GM11168 (cell line): Measurements from ENCODE around the gene SHCBP1L.
"Not testable (repeated sequence)": the region's sequence is repeated elsewhere in the genome, so short reads cannot be mapped to it uniquely, and the experiment has no call there.

Experiments
- in situ Hi-C: fragments of 300-500 bp; cut with MboI; formaldehyde crosslinking; loops from one replicate; pipeline ENCODE4 v1.12.0; 2022; ENCODE audit warnings: low sequenced_read_pairs; ENCODE audit not compliant: unreplicated experiment

Gene SHCBP1L

GRCh38 chr1:182968151-182968741 is 15.3 kb upstream of the SHCBP1L start:
- in situ Hi-C loops: loop anchor here (25.0 kb wide), 1 partner anchor 269 kb away; no protein-coding TSS in a partner anchor

DNA sequence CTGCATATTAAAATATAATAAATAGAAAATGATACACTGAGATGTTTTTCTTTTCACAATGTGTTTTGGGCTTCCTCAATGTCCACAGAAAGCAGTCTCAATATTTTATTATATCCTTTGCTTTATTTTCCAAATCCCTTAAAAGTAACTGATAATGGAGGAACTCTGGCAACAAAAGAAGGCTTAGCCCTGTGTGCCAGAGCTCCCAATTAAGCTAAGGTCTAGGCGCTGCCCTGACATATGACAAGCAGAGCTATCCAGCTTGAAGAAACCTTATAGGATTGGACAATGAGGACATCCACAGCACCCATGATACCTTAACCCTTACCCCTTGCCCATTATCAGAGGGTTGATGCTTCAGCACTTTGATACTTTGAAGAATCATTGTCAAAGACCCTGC is 12.9 kb upstream of the SHCBP1L start:
- in situ Hi-C loops: loop anchor here (25.0 kb wide), 1 partner anchor 271 kb away; no protein-coding TSS in a partner anchor

GRCh38 chr1:182965096-182965495 is 12.1 kb upstream of the SHCBP1L start:
- in situ Hi-C loops: loop anchor here (25.0 kb wide), 1 partner anchor 272 kb away; no protein-coding TSS in a partner anchor

DNA sequence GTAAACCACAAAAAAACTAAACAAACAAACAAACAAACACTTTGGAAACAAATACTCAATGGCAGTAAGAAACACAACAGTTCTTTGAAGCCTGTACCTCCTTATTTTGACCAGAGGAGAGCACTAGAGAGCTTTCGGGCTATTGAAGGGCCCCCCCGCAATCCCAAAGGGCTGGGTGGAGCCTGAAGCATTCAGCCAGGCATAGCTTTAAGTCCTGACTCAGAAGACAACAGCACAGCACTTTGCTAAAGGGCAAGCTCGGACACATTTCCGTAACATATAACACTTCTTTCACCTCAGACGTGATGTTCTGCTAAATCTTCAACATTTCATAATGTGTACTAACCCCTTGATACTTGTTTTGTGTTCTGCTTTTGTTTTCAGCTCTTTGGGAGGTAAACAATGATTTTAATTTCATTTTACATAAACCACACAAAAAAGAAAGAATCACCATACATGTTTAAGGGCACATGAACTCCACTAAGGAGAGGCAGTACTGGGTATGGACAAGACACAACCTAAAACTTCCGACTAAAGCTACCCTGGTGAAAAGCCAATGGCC is 9.7 kb upstream of the SHCBP1L start:
- in situ Hi-C loops: loop anchor here (25.0 kb wide), 1 partner anchor 275 kb away; no protein-coding TSS in a partner anchor

GRCh38 chr1:182960046-182960445 is 7.1 kb upstream of the SHCBP1L start:
- in situ Hi-C loops: loop anchor here (25.0 kb wide), 1 partner anchor 277 kb away; no protein-coding TSS in a partner anchor

DNA sequence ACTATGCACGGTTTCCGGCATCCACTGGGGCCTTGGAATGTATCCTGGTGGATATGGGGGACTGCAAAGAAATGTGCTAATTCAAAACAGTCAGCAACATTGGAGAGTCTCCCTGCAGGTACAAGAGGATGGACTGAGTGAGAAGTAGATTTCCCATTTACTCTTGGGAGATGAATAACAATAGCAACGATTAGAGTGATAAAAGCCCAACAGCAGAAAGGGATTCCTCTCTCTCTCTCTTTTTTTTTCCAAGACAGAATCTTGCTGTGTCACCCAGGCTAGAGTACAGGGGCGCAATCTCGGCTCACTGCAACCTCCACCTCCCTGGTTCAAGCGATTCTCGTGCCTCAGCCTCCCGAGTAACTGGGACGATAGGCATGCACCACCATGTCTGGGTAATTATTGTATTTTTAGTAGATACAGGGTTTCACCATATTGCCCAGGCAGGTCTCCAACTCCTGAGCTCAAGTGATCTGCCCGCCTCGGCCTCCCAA is 5.0 kb upstream of the SHCBP1L start:
- in situ Hi-C loops: loop anchor here (25.0 kb wide), 1 partner anchor 279 kb away; no protein-coding TSS in a partner anchor

GRCh38 chr1:182956708-182957365 is 3.9 kb upstream of the SHCBP1L start:
- in situ Hi-C loops: loop anchor here (25.0 kb wide), 1 partner anchor 280 kb away; no protein-coding TSS in a partner anchor

DNA sequence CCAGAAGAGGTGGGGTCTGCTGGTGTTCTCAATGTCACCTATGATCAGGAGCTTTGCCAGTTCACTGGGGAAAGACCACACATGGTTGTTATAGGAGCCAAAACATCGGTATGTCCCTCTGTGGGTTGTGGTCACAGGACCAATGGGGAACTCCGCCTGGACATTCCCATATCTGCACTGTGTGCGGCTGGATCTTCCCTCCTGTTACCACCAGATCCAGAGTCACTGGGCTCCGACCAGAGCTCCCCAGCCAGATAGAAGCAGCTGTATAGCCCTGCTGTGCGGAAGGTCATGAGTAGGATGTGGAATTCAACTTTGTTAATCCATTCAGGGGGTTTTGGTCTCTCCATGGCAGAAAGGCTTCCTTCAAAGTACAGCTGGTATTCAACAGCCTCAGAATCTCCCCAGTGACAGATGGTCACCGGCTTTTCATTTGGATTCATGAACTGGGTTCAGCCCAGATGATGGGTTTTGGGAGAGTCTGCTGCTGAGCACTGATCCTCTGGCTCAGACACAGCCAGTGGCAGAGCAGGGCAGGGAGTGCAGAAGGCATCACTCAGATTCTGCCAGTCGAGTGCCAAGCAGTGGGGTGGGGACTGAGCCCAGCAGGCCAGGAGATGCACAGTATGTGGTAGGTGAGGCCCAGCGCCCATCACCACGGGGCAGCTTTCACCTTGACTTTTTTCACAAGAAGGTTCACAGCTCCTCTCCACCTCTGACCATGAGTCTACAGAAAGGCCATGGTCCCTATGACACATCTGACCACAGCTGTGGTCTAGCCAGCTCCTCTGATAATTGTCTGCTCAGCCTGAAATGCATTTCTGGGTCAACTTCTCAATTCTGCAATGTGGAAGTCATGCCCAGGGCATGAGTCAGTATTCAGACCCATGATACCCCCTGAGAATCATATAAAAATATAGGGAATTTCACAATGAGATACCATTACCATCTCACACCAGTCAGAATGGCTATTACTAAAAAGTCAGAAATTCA is 2.9 kb upstream of the SHCBP1L start:
- in situ Hi-C loops: loop anchor here (25.0 kb wide), 1 partner anchor 281 kb away; no protein-coding TSS in a partner anchor

DNA sequence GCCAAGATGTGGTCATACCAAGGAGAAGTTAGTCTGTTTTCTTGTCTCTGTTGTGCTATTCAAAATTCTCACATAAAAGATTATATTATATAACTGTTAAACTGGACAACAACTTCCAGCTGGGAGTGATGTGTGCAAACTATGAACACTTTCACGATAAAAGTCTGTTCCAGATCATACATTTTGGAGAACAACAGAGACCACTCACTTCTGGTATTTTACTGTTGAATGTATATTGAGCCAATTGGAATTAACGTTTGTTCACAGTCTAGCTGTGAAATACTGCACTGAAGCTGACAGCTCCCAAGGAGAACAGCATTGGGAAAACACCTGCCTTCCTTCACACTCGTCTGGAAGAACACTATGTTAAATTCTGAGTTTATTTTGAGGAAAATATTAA is 860 bp upstream of the SHCBP1L start:
- in situ Hi-C loops: loop anchor here (25.0 kb wide), 1 partner anchor 283 kb away; no protein-coding TSS in a partner anchor

- in situ Hi-C loops: not testable (repeated sequence)
These were observed 9.6 kb downstream of the SHCBP1L start for GRCh38 chr1:182943336-182943735.

DNA sequence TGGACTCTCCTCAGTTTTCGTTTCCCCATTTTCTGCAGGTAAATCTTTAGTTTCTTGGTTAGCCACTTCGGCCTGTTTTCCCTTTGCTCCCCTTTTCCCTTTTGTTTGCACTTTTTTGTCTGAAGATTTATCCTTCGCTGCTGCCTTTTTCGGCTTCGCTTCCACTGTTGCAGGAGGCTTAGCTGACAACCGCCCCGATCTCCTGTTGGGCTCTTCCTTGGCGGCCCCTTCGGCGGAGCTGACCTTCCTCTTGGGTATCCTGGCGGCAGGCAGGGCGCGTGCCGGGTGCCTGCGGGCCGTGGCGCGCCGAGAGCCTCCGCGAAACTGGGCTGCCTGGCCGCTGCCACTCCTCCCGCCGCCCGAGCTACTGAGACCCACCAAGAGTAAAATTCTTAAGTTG is 10.8 kb downstream of the SHCBP1L start:
- in situ Hi-C loops: not testable (repeated sequence)

DNA sequence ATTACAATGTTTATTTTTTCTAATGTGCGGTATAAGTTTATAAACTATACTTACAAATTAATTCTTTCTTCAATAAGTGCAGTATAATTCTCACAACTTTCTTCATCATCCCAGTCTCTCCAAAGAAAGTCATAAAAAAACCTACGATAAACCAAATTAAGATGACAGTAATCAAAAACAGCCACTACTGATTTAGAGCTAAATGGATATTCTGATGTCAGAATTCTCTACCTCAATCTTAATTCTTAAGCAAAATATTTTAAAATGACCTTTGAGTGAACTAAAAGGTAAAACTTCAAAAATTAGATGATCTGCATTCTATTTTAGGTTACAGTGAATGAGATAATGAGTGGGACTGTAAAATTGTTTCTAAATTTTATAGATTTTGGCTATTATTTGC is 13.6 kb downstream of the SHCBP1L start:
- in situ Hi-C loops: no loop called here

DNA sequence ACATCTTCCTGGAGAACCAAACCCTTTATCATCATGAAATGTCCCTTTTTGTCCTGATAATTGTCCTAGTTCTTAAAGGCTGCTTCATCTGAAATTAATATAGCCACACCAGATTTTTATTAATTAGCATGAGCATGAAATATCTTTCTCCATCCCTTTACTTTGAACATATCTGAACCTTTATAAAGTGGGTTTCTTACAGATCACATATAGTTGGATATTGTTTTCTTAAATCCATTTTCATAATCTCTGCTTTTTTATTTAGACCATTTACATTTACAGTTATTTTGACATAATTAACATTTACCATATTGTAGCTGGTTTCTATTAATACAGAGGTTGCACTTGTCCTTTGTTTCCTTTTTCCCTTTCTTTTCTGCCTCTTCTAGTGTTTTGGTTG is 17.2 kb downstream of the SHCBP1L start:
- in situ Hi-C loops: no loop called here

DNA sequence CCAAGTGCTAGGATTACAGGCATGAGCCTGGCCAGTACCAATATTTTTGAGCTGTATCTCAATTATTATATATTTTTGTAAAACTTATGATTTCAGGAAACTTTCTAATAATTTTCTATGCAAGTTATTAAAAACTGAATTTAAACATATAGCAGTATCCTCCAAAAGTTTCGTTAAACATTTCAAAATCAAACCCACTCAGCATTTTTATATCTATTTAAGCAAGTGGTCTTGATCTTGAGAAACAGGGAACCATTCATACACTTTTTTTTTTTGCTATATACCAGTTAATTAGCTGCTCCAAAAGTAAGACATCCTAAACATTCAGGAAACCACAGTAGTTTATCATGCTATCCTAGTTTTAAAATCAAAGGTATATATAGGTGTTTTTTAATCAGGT is 22.0 kb downstream of the SHCBP1L start:
- in situ Hi-C loops: no loop called here

GRCh38 chr1:182927693-182928433 is 25.1 kb downstream of the SHCBP1L start:
- in situ Hi-C loops: no loop called here

- in situ Hi-C loops: no loop called here
These were observed 27.3 kb downstream of the SHCBP1L start for GRCh38 chr1:182925661-182926060.

DNA sequence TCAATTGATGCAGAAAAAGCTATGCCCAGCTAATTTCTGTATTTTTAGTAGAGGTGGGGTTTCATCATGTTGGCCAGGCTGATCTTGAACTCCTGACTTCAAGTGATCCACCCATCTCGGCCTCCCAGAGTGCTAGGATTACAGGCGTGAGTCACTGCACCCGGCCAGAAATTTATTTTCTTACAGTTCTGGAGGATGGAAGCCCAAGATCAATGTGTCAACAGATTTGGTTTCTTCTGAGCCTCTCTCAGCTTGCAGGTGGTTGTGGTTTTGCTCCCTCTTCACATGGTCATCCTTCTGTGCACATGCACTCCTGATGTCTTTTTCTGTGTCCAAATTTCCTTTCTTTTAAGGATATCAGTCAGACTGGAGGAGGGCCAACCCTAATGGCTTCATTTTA is 35.6 kb downstream of the SHCBP1L start:
- in situ Hi-C loops: no loop called here

- in situ Hi-C loops: no loop called here
These were observed 39.6 kb downstream of the SHCBP1L start for GRCh38 chr1:182913401-182913800.

DNA sequence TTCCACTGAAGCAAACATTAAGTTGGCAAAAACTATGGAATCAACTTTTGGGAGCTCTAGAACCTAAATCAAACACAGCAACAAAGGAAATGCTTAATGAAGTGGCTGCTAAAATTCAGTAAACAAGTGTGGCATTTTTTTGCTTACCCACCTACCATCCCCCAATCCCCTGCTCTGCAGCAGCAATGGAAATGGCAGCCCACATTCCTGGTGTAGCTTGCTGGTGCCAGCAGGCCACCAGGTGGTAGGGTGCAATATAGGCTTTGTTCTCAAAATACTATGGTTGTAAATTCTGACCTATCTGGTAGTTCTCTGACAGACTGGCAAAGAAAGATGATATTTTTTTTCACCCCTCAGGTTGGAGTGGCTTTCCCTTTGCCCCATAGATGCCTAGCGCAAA is 42.8 kb downstream of the SHCBP1L start:
- in situ Hi-C loops: no loop called here
